Peyer's patch (tissue), 4 donors: Measurements from ENCODE around the gene C2orf78.

ENCODE experiments used
- POLR2A ChIP-seq, 2 donors: fragments of 450-650 bp; IDR thresholded peaks; one replicate each; pipeline ENCODE4 v1.5.1; 2017; ENCODE audit warnings: antibody characterized with exemption in 2 of 2, mild to moderate bottlenecking in 2 of 2, moderate library complexity in 2 of 2
- TF ChIP-seq, protein P1 (sequence below), 6 experiments: fragments of 450-650 bp in 4 of 6; fragments of 200-600 bp in 2 of 6; sonication (generic) in 1 of 6; IDR thresholded peaks; one replicate each; pipeline ENCODE4 v1.5.1; 2017 to 2019; ENCODE audit warnings: antibody characterized with exemption in 6 of 6, mild to moderate bottlenecking in 3 of 6, moderate library complexity in 1 of 6

DNA sequence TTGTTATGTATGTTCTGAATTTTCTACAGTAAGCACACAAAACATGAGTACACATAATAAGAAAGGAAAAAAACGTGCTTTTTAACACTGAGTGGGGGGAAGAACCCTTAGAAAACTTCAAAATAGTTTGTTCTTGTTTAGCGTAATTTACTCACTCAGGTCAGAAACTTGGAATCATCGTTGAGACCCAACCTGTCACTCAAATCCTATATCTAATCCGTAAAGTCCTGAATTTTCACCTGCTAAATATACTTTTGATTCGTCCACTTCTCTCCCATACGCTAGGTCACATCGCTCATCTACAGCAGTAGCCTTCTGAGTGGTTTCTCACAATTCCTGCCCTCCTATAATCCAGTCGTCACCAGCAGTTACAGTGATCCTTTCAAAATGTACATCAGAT, 47.6 kb upstream of the C2orf78 start:
- TF ChIP-seq, protein P1, sequence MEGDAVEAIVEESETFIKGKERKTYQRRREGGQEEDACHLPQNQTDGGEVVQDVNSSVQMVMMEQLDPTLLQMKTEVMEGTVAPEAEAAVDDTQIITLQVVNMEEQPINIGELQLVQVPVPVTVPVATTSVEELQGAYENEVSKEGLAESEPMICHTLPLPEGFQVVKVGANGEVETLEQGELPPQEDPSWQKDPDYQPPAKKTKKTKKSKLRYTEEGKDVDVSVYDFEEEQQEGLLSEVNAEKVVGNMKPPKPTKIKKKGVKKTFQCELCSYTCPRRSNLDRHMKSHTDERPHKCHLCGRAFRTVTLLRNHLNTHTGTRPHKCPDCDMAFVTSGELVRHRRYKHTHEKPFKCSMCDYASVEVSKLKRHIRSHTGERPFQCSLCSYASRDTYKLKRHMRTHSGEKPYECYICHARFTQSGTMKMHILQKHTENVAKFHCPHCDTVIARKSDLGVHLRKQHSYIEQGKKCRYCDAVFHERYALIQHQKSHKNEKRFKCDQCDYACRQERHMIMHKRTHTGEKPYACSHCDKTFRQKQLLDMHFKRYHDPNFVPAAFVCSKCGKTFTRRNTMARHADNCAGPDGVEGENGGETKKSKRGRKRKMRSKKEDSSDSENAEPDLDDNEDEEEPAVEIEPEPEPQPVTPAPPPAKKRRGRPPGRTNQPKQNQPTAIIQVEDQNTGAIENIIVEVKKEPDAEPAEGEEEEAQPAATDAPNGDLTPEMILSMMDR (IDR thresholded peaks at IDR 0.05) = no peak
- no peak for TF ChIP-seq POLR2A (IDR thresholded peaks at IDR 0.05)
